ENCODE results near the gene UMPS. TPM values are rescaled to one million over a fixed set of nuclear protein-coding genes. Genes with fewer than 3 reads are reported as not detected.
A peak's percentile ranks its signal among the peaks of the same experiment; 100 is the strongest.
"Not testable (repeated sequence)": the region's sequence is repeated elsewhere in the genome, so short reads cannot be mapped to it uniquely, and the experiment has no call there.

Gene UMPS
- polyA plus RNA-seq, 3 donors, result 7.2 to 17.1 (median 7.7) TPM

DNA sequence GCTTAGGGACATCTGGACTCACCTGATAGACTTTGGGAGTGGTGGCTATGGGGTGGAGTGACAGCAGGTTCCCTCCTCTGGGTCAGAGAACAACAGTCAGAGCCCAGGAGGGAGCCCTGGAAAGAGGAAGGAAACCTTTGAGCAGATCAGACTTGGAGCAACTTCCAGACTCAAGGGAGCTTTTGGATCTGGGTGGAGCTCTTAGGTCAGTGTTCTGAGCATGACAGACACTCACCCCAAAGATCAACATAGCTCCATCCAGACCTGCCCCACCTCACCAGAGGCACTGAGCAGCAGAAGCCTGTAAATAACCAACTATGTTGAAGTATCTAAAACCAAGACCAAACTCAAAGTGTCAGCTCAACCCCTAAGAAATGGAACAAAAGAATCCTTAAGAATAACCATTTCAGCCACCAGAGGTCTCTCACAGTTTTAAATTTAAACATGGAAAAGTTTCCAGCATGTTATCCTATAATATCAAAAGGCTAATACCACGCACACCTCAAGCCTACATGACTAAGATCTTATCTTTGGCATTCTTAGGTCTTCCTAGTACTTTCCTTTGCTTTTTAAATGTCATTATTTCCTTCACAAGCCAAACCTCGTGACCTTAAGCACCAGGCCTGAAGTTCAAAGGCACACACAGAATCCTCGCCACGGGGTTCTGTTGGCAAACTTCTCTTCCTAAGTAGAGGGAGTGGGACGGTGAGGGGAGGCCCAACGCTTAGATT, 56.4 kb downstream of the UMPS start:
- WGBS, 3 donors, result 64 to 77% (median 75%) methylated on average over 6 of the region's 6 CpGs

GRCh38 chr3:124787476-124788195, 57.4 kb downstream of the UMPS start:
- WGBS, 3 donors, result 89 to 95% (median 94%) methylated on average over 3 of the region's 3 CpGs
- H3K27ac ChIP-seq (ENCODE audit: low read depth, low read length), result no peak overlapping the region

More for the DNA sequence above, 56.4 kb downstream of the UMPS start:
- no peak overlapping the region for H3K27ac ChIP-seq (ENCODE audit: low read depth, low read length)

DNA sequence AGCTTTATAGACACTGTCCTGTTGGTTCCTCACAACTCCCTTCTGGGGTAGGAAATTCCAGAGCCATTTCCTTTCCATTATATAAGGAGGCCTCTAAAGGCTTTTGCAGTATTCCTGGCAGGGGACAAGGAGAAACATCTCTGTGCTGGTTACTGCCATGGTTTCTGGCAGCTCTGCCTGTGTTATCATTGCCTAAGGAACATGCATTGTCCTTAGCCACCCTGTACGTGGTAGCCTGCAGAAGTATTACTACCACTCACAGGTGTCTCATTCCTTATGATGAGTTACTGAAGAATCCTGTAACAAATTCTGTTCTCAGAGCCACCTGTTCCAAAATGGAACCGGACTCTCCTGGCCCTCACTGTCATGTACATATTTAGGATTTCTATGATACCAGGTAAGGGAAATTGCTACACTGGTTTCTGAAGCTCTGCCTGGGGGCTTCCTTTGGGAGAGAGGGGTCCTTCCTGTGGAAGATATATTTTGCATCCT, 58.0 kb downstream of the UMPS start:
- 80 to 94% (median 84%) methylated on average over 2 of the region's 2 CpGs for WGBS, 3 donors
- no peak overlapping the region for H3K27ac ChIP-seq (ENCODE audit: low read depth, low read length)

GRCh38 chr3:124789103-124789502, 58.9 kb downstream of the UMPS start:
- H3K27ac ChIP-seq (ENCODE audit: low read depth, low read length), result not testable (repeated sequence)
- WGBS, 3 donors, result 60 to 83% (median 75%) methylated on average over 3 to 4 of the region's 5 CpGs

DNA sequence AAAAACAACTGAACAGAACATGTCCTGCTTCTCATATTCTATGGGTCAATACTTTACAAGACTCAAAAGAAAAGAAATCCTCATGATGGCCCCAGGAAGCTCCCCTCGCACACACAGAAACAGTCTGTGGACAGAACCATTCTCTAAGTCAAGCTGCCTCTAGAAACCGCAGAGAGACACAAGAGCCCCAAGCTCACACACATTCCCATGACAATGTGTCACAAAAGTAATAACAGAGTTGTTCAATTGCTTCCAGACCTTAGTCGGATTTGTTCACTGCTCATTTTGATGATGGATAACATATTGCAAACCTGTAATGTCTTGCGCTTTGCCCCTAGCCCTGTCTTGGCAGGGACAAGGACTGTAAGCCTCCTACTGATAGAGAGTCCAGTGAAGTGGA, 60.9 kb downstream of the UMPS start:
- H3K27ac ChIP-seq (ENCODE audit: low read depth, low read length), result no peak overlapping the region
- 76 to 92% (median 78%) methylated on average over 4 of the region's 4 CpGs for WGBS, 3 donors

GRCh38 chr3:124791639-124792151, 61.4 kb downstream of the UMPS start:
- 43 to 70% (median 46%) methylated on average over 8 of the region's 8 CpGs for WGBS, 3 donors
- H3K27ac ChIP-seq (ENCODE audit: low read depth, low read length), result no peak overlapping the region

DNA sequence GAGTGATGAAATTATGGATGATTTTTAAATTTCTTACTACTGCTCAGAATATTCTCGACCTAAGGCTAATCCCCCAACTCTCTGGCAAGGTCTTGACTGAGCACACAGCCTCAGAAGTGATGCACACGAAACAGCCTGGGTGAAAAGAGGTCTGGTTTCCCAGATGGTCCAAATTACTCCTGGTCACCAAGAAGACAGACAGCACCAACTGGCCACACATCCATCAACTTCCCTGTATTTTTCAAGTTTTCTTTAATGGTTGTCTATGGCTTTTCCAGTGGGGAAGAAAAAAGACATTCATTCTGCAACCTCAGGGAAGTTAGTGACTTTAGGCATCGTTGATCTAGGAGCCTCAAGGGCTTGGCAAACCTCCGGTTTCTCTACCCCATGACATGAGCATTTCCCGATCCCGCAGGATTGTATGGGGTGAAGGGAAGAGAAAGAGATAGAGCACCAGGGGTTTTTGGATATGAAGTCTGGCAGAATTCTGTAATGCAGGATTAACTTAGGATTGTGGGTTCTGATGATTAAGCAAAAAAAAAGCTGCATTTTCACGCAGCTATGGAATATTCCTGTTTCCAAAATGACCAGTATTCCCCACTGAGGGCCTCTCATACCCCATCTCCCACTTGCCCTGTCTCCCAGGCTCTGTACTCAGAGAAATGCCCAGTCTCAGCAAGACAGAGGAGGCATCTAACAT, 62.2 kb downstream of the UMPS start:
- peak overlapping the region; percentile 20 for H3K27ac ChIP-seq (ENCODE audit: low read depth, low read length)
- 88 to 95% (median 89%) methylated on average over 7 of the region's 7 CpGs for WGBS, 3 donors

- no peak overlapping the region for H3K27ac ChIP-seq (ENCODE audit: low read depth, low read length)
- WGBS, 3 donors, result 76 to 88% (median 78%) methylated on average over 6 of the region's 6 CpGs
These were observed 62.9 kb downstream of the UMPS start for GRCh38 chr3:124793054-124793739.

DNA sequence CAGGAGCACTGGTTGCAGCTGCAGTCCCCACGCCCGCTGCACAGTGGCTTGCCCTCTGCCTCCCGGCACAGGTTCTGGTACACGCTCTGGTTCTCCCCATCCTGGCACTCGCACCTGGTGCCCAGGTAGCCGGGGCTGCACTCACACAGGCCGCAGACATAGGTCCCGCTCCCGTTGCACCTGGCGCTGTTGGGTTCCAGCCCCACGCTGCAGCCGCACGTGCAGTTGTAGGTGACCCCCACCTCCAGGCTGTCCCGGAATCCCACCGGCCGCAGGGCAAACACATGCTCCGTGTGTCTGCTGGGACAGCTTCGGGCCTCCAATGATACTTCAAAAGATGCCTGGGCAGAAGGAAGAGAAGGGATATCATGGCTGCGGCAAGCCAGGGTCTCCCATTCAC, 66.2 kb downstream of the UMPS start:
- no peak overlapping the region for H3K27ac ChIP-seq (ENCODE audit: low read depth, low read length)
- 93 to 97% (median 96%) methylated on average over 19 of the region's 19 CpGs for WGBS, 3 donors

DNA sequence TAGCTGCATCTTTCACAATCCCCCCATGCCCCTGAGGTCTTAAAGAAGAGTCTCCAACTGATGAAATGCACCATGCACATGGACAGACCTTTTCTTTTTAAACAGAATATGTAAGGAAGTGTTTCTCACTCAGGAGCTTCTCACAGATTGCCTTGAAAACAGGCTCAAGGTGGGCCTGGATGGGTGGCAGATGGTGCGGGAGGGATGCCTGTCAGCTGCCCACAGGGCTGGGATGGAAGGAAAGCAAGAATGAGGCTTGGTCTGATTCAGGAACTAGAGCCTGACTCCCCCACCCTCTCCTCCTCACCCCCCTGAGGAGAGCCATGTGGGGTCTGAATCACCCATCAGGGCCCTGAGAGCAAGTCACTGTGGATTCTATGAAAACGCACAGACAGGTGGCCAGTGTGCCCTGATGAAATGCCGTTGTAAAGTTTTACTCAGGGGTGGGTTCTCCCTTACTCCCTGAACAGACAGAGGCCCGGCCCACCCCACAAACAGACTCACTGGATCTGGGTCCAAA, 67.2 kb downstream of the UMPS start:
- no peak overlapping the region for H3K27ac ChIP-seq (ENCODE audit: low read depth, low read length)
- 80 to 99% (median 91%) methylated on average over 4 of the region's 4 CpGs for WGBS, 3 donors

Other genes with a start within 250 kb of the UMPS start
- gene ITGB5, start 156.9 kb downstream of the UMPS start, polyA plus RNA-seq, result 10 to 100 TPM; 17.1 to 83.8 (median 50.0) TPM
- gene MUC13, start 204.3 kb downstream of the UMPS start, polyA plus RNA-seq, result 1 to 10 TPM in 2 of 3 donors, under 1 TPM in 1; 0.58 to 1.8 (median 1.2) TPM